SK-N-MC (cell line): ENCODE measurements around the gene BMP6.

Experiments
- EZH2 ChIP-seq: fragments of 200-600 bp; sonication (generic); IDR thresholded peaks from one replicate; pipeline ENCODE4 v1.6.1; 2017; ENCODE audit warnings: antibody characterized with exemption
- FOXP2 ChIP-seq: optimal IDR thresholded peaks from 2 replicates; pipeline ENCODE3; 2011; ENCODE audit warnings: mild to moderate bottlenecking, moderate library complexity; ENCODE audit not compliant: insufficient read depth; ENCODE audit errors: extremely low read length, control extremely low read depth
- POLR2AphosphoS5 ChIP-seq: IDR thresholded peaks from 2 replicates; pipeline ENCODE4 v1.6.1; 2012; ENCODE audit warnings: mild to moderate bottlenecking, low read depth, low read length, borderline replicate concordance

- no peak for TF ChIP-seq POLR2AphosphoS5
- TF ChIP-seq EZH2: no peak
- no peak for TF ChIP-seq FOXP2
Measured at GRCh38 chr6:7917729-7918128, 191.8 kb downstream of the BMP6 start.
